ENCODE results near the gene KCTD11. TPM values are rescaled to one million over a fixed set of nuclear protein-coding genes. Genes with fewer than 3 reads are reported as not detected.

Gene KCTD11
- total RNA-seq, 1 donor from 2014 or later: 23.3 TPM

DNA sequence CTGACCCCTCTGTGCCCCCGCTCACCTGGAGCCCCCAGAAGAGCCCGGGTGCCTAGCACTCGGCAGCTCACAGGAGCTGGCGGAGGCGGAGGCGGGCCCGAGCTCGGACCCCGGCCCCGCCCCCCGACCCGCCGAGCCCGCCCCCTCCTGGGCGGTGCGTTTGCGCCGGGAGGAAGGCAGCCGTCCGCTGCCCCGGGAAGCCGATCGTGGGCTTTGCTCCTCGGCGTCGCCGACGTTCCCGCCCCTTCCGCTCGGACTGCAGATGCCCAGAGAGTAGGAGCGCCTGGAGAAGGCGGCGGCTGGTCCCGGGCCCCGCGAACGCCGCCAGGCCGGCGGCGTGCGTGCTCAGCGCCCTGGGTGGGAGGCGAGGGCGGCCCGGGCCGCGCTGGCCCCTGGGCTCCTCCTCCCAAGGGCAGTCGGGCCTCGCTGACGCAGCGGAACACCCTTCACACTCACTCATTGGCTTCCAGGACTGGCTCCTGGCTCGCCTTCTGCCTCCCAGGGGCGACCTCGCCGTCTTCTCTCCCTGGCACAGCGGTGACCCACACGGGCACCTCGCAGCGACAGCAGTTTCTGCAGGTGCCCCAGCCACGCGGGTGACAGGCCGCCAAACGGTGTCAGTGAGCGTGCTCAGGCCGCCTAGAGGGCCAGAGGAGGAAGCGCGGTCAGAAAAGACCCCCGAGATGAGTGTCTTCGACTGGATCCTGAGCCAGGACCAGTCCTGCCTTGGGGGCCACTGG lies 42.7 kb downstream of the KCTD11 start, which contains the start of gene PLSCR3:
Gene PLSCR3 (minus strand): TSS at position 74 of the 740 bp plus-strand sequence. CDS start 415 bp downstream, outside the sequence.
- Mint-ChIP-seq H3K4me3 (ENCODE audit: unreplicated experiment) (peak within 1 kb of the TSS; percentile 91), H3K27ac (ENCODE audit: unreplicated experiment) (peak within 1 kb of the TSS; percentile 86), H3K9me3 (ENCODE audit: low read depth) (no peaks in the 10 kb centered on the region), H3K4me1 (ENCODE audit: low read depth) (peaks cover 20% of the 10 kb centered on the region), H3K36me3 (ENCODE audit: low read depth) (peaks cover 6% of the 10 kb centered on the region), H3K27me3 (ENCODE audit: low read depth) (no peaks in the 10 kb centered on the region)
- TF ChIP-seq, protein P1, sequence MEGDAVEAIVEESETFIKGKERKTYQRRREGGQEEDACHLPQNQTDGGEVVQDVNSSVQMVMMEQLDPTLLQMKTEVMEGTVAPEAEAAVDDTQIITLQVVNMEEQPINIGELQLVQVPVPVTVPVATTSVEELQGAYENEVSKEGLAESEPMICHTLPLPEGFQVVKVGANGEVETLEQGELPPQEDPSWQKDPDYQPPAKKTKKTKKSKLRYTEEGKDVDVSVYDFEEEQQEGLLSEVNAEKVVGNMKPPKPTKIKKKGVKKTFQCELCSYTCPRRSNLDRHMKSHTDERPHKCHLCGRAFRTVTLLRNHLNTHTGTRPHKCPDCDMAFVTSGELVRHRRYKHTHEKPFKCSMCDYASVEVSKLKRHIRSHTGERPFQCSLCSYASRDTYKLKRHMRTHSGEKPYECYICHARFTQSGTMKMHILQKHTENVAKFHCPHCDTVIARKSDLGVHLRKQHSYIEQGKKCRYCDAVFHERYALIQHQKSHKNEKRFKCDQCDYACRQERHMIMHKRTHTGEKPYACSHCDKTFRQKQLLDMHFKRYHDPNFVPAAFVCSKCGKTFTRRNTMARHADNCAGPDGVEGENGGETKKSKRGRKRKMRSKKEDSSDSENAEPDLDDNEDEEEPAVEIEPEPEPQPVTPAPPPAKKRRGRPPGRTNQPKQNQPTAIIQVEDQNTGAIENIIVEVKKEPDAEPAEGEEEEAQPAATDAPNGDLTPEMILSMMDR (IDR thresholded peaks at IDR 0.05): peak; percentile 73
- no peak for DNase-seq (ENCODE audit: low spot score)

DNA sequence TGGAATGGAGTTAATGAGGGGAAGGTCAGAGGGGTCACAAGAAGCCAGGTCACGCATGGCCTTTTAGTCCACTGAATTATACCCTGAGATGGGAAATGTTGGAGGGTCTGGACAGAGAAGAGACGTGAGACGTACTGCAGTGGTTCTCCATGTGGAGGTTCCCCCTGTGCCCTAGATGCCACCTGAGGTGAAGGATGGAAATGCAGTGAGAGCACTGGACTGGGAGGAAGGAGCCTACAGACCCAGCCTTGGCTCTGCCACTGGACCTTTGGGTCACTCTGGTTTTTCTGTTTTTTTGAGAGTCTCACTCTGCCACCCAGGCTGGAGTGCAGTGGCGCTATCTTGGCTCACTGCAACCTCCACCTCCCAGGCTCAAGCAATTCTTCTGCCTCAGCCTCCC lies 44.2 kb downstream of the KCTD11 start:
- H3K27ac Mint-ChIP-seq (ENCODE audit: unreplicated experiment): peak overlapping the region; percentile 36
- H3K9me3 Mint-ChIP-seq (ENCODE audit: low read depth): no peaks in the 10 kb centered on the region
- peaks cover 3% of the 10 kb centered on the region for H3K36me3 Mint-ChIP-seq (ENCODE audit: low read depth)
- no peaks in the 10 kb centered on the region for H3K27me3 Mint-ChIP-seq (ENCODE audit: low read depth)
- TF ChIP-seq, protein P1 (IDR thresholded peaks at IDR 0.05): no peak
- DNase-seq (ENCODE audit: low spot score): no peak
- H3K4me1 Mint-ChIP-seq (ENCODE audit: low read depth): peaks cover 20% of the 10 kb centered on the region
- no peak overlapping the region for H3K4me3 Mint-ChIP-seq (ENCODE audit: unreplicated experiment)

GRCh38 chr17:7398612-7399011 lies 46.6 kb downstream of the KCTD11 start:
- no peak for DNase-seq (ENCODE audit: low spot score)
- Mint-ChIP-seq H3K36me3 (ENCODE audit: low read depth) (no peaks in the 10 kb centered on the region), H3K27me3 (ENCODE audit: low read depth) (no peaks in the 10 kb centered on the region), H3K27ac (ENCODE audit: unreplicated experiment) (no peak overlapping the region), H3K9me3 (ENCODE audit: low read depth) (no peaks in the 10 kb centered on the region), H3K4me1 (ENCODE audit: low read depth) (peaks cover 24% of the 10 kb centered on the region), H3K4me3 (ENCODE audit: unreplicated experiment) (no peak overlapping the region)
- TF ChIP-seq, protein P1 (IDR thresholded peaks at IDR 0.05): no peak

GRCh38 chr17:7403043-7403726 lies 51.2 kb downstream of the KCTD11 start:
- Mint-ChIP-seq H3K36me3 (ENCODE audit: low read depth) (no peaks in the 10 kb centered on the region), H3K4me3 (ENCODE audit: unreplicated experiment) (peak overlapping the region; percentile 80), H3K27ac (ENCODE audit: unreplicated experiment) (peak overlapping the region; percentile 91), H3K27me3 (ENCODE audit: low read depth) (no peaks in the 10 kb centered on the region), H3K9me3 (ENCODE audit: low read depth) (no peaks in the 10 kb centered on the region), H3K4me1 (ENCODE audit: low read depth) (peaks cover 27% of the 10 kb centered on the region)
- TF ChIP-seq, protein P1 (IDR thresholded peaks at IDR 0.05): no peak
- DNase-seq (ENCODE audit: low spot score): no peak

GRCh38 chr17:7403727-7403976 lies 51.7 kb downstream of the KCTD11 start:
- no peaks in the 10 kb centered on the region for H3K9me3 Mint-ChIP-seq (ENCODE audit: low read depth)
- H3K4me1 Mint-ChIP-seq (ENCODE audit: low read depth): peaks cover 27% of the 10 kb centered on the region
- H3K27ac Mint-ChIP-seq (ENCODE audit: unreplicated experiment): peak overlapping the region; percentile 91
- peak overlapping the region; percentile 80 for H3K4me3 Mint-ChIP-seq (ENCODE audit: unreplicated experiment)
- H3K36me3 Mint-ChIP-seq (ENCODE audit: low read depth): no peaks in the 10 kb centered on the region
- TF ChIP-seq, protein P1 (IDR thresholded peaks at IDR 0.05): no peak
- H3K27me3 Mint-ChIP-seq (ENCODE audit: low read depth): no peaks in the 10 kb centered on the region
- DNase-seq (ENCODE audit: low spot score): no peak

All from chondrocyte (in vitro differentiated cells).